IMR-90 (cell line): Measurements from ENCODE around the gene ADISSP.

Experiments
- BHLHE40 ChIP-seq: fragments of 150-350 bp; IDR thresholded peaks from 2 replicates; pipeline ENCODE4 v1.6.1; 2016; ENCODE audit warnings: mild to moderate bottlenecking, low read depth, low read length
- CHD1 ChIP-seq: IDR thresholded peaks from 2 replicates; pipeline ENCODE4 v1.6.1; 2012; ENCODE audit warnings: low read depth, low read length, improper control_type of control experiment
- CTCF ChIP-seq: conservative IDR thresholded peaks from 2 replicates; pipeline ENCODE4 v1.5.1; 2012; ENCODE audit warnings: mild to moderate bottlenecking, low read depth, low read length, improper control_type of control experiment
- ELK1 ChIP-seq: fragments of 150-350 bp; IDR thresholded peaks from 2 replicates; pipeline ENCODE4 v1.6.1; 2016; ENCODE audit warnings: low read depth, mild to moderate bottlenecking, low read length, moderate library complexity, borderline replicate concordance
- MXI1 ChIP-seq: IDR thresholded peaks from 2 replicates; pipeline ENCODE4 v1.6.1; 2012; ENCODE audit warnings: low read depth, mild to moderate bottlenecking, low read length, moderate library complexity, borderline replicate concordance
- POLR2A ChIP-seq: IDR thresholded peaks from 2 replicates; pipeline ENCODE4 v1.6.1; 2012; ENCODE audit warnings: mild to moderate bottlenecking, low read depth, low read length
- RAD21 ChIP-seq: IDR thresholded peaks from 2 replicates; pipeline ENCODE4 v1.6.1; 2012; ENCODE audit warnings: low read length, improper control_type of control experiment
- RFX5 ChIP-seq: IDR thresholded peaks from 2 replicates; pipeline ENCODE4 v1.8.0; 2012; ENCODE audit warnings: low read depth, mild to moderate bottlenecking, low read length, moderate library complexity
- USF2 ChIP-seq: fragments of 150-350 bp; IDR thresholded peaks from 2 replicates; pipeline ENCODE4 v1.6.1; 2017; ENCODE audit warnings: mild to moderate bottlenecking, antibody characterized with exemption, low read length, low read depth

- TF ChIP-seq CTCF (no peak), RFX5 (no peak), POLR2A (no peak), ELK1 (no peak), BHLHE40 (no peak), USF2 (no peak), RAD21 (no peak), MXI1 (no peak), CHD1 (no peak)
Measured at GRCh38 chr20:3798373-3798768, 30.8 kb upstream of the ADISSP start.
